T-helper 2 cell treated with Interferon-gamma antibody and Interleukin-4, amounts not matched to agents 5 μg/mL and 100 μg/mL, for 36 hours (primary cell): ENCODE data around the gene ZNF446.
A peak's percentile ranks its signal among the peaks of the same experiment; 100 is the strongest.
"Not testable (repeated sequence)": the region's sequence is repeated elsewhere in the genome, so short reads cannot be mapped to it uniquely, and the experiment has no call there.

ENCODE experiments used
- DNase-seq: peaks from one replicate; pipeline ENCODE4 v3.0.0; 2021; ENCODE audit warnings: low spot score
- H3K27ac Mint-ChIP-seq: one replicate; pipeline ENCODE4 v1.8.0; 2021; ENCODE audit warnings: mild to moderate bottlenecking, mixed read lengths
- H3K27me3 Mint-ChIP-seq: one replicate; pipeline ENCODE4 v1.8.0; 2021; ENCODE audit warnings: low read depth, mixed read lengths
- H3K36me3 Mint-ChIP-seq: one replicate; pipeline ENCODE4 v1.8.0; 2021; ENCODE audit warnings: low read depth, mixed read lengths
- H3K4me1 Mint-ChIP-seq: one replicate; pipeline ENCODE4 v1.8.0; 2021; ENCODE audit warnings: low read depth, mixed read lengths
- H3K4me3 Mint-ChIP-seq: one replicate; pipeline ENCODE4 v1.8.0; 2022; ENCODE audit warnings: mild to moderate bottlenecking, moderate library complexity, mixed read lengths
- H3K9me3 Mint-ChIP-seq: one replicate; pipeline ENCODE4 v1.8.0; 2021; ENCODE audit warnings: mixed read lengths

ZNF446 gene

GRCh38 chr19:58475714-58476497, at the start of gene ZNF446:
ZNF446 (plus strand) TSS chr19:58476352; CDS start chr19:58477219, 867 bp downstream.
- Mint-ChIP-seq H3K9me3 (no peaks in the 10 kb centered on the region), H3K4me1 (peaks cover 12% of the 10 kb centered on the region), H3K27me3 (no peaks in the 10 kb centered on the region), H3K27ac (peak within 1 kb of the TSS; percentile 99), H3K36me3 (peaks cover 9% of the 10 kb centered on the region), H3K4me3 (peak within 1 kb of the TSS; percentile 88)
- DNase-seq: peak; percentile 98

DNA sequence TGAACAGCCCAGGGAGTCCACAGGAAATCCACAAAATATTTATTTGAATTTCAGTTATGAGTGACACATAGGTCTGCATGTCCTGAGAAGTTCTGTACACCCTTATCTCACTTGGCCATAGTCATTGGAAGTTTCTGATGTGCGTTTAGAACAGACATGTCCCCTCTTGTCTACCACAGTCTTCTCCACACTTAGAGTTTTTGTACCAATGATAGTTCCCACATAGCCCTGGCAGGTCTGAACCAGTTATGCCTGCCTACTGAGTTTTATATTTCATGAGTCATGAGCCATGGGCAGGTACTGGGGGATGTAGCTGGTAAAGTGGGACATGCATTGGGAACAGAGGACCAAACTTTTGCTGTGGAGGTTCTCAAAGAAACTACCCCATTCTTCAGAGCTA, 47.5 kb upstream of the ZNF446 start:
- Mint-ChIP-seq H3K9me3 (peaks cover 81% of the 10 kb centered on the region), H3K27me3 (no peaks in the 10 kb centered on the region), H3K4me3 (no peak overlapping the region), H3K4me1 (no peaks in the 10 kb centered on the region), H3K27ac (no peak overlapping the region), H3K36me3 (peaks cover 19% of the 10 kb centered on the region)
- no peak for DNase-seq

GRCh38 chr19:58429745-58430144, 46.4 kb upstream of the ZNF446 start:
- Mint-ChIP-seq H3K27me3 (no peaks in the 10 kb centered on the region), H3K36me3 (peaks cover 28% of the 10 kb centered on the region), H3K4me1 (no peaks in the 10 kb centered on the region), H3K27ac (no peak overlapping the region), H3K4me3 (no peak overlapping the region), H3K9me3 (peaks cover 83% of the 10 kb centered on the region)
- DNase-seq: no peak

DNA sequence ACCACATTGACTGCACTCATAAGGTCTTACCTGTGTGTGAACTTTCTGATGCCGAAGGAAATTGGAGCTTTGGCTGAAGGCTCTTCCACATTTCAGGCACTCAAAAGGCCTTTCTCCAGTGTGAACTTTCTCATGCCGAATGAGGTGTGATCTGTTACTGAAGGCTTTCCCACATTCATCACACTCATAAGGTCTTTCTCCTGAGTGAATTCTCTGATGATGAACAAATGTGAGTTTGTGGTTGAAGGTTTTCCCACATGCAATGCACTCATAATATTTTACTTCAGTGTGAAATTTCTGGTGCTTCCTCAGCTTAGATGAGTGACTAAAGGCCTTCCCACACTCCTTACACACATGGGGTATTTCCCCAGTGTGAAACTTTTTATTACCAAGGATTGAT, 41.9 kb upstream of the ZNF446 start:
- peaks cover 3% of the 10 kb centered on the region for H3K4me1 Mint-ChIP-seq
- no peaks in the 10 kb centered on the region for H3K27me3 Mint-ChIP-seq
- H3K4me3 Mint-ChIP-seq: no peak overlapping the region
- no peak overlapping the region for H3K27ac Mint-ChIP-seq
- peaks cover 64% of the 10 kb centered on the region for H3K36me3 Mint-ChIP-seq
- H3K9me3 Mint-ChIP-seq: peaks cover 84% of the 10 kb centered on the region
- DNase-seq: no peak

DNA sequence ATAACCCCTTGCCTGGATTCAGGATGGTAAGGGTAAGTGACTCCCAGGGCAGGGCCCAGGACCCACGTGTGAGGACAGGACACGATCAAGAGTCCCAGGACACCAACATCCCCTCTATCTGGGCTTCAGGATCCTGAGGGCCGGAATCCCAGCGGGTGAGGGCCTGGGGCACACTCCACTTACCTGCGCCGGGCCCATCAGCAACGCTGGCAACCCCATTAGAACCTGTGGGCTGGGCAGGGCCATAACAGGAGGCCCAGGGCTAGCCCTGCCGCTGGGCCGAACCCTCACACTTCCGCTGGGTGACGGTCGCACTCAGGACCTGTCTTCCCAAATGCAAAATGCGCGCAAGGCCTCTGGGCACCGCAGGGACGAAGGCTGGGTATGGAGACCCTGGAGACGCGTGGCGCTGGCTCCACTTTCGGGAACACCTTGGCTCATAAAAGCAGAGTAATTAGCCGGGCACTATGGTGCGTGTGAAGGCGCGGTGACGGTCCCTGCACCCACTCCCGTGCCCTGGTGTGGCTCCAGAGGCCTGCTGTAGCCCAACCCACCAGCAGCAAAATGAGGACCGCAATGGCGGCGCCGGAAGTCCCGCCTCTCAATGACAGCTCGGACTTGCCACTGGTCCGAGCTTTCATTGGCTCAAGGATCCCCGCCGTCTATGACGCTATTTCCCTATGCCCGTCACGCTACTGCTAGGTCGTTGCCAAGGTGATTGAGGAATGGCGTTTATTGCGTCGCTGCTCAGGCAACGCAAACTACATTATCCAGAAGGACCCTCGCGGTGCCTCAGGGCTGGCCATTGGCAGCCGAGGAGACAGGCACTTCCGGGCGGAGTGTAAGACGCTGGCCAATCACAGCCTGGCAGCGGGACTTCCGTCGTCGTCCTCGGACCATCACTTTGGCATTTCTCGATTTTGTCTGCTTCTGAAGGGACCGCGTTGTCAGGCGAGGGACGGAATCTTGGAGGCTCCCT, 36.3 kb upstream of the ZNF446 start, which contains the start of gene ZNF132:
ZNF132 (minus strand) TSS at position 578 of the 979 bp plus-strand sequence; CDS start at position 246, 332 bp downstream.
- peak; percentile 95 for DNase-seq
- H3K36me3 Mint-ChIP-seq: peaks cover 44% of the 10 kb centered on the region
- H3K27ac Mint-ChIP-seq: peak within 1 kb of the TSS; percentile 96
- peaks cover 13% of the 10 kb centered on the region for H3K4me1 Mint-ChIP-seq
- no peaks in the 10 kb centered on the region for H3K27me3 Mint-ChIP-seq
- peaks cover 67% of the 10 kb centered on the region for H3K9me3 Mint-ChIP-seq
- H3K4me3 Mint-ChIP-seq: peak within 1 kb of the TSS; percentile 95

DNA sequence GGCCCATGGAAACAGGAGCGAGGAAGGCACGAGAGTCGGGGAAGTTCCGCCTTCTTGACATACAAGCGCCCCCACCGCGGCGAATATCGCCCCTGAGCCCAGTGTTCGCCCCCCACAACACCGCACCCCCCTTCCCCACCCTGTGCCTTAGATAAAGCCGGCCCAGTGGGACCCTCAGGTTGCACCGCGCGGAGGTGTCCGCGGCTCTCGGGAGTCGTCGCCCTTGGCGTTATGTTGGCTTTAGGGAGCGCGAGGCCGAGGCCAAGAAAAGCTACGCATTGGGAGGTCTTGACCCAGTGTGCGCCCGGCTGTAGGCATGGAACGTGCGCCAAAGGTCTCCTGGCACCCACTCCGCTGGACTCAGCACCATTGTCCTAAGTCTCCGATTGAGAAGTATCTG, 35.6 kb upstream of the ZNF446 start:
- peaks cover 13% of the 10 kb centered on the region for H3K4me1 Mint-ChIP-seq
- no peak for DNase-seq
- peak overlapping the region; percentile 95 for H3K4me3 Mint-ChIP-seq
- no peaks in the 10 kb centered on the region for H3K27me3 Mint-ChIP-seq
- H3K27ac Mint-ChIP-seq: peak overlapping the region; percentile 96
- H3K36me3 Mint-ChIP-seq: peaks cover 38% of the 10 kb centered on the region
- H3K9me3 Mint-ChIP-seq: peaks cover 60% of the 10 kb centered on the region

DNA sequence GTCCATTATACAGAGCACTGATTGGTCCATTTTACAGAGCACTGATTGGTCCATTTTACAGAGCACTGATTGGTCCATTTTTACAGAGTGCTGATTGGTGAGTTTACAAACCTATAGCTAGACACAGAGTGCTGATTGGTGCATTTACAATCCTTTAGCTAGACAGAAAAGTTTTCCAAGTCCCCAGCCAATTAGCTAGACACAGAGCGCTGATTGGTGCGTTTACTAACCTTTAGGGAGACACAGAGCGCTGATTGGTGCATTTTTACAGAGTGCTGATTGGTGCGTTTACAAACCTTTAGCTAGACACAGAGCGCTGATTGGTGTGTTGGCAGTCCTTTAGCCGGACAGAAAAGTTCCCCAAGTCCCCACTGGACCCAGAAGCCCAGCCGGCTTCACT, 33.2 kb upstream of the ZNF446 start:
- H3K27me3 Mint-ChIP-seq, DNase-seq, H3K4me3 Mint-ChIP-seq, H3K27ac Mint-ChIP-seq: not testable (repeated sequence)
- H3K4me1 Mint-ChIP-seq: peaks cover 13% of the 10 kb centered on the region
- H3K36me3 Mint-ChIP-seq: peaks cover 14% of the 10 kb centered on the region
- peaks cover 45% of the 10 kb centered on the region for H3K9me3 Mint-ChIP-seq

DNA sequence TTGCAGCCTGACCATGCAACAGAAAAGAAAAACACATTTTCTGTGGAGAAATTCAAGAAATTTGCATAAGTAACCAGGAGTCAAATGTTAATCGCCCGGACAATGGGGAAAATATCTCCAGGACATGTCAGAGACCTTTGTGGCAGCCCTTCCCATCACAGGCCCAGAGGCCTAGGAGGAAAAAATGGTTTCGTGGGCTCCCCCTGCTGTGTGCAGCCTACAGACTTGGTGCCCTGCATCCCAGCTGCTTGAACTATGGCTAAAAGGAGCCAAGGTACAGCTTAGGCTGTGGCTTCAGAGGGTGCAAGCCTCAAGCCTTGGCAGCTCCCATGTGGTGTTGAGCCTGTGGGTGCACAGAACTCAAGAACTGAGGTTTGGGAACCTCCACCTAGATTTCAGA, 27.3 kb upstream of the ZNF446 start:
- peaks cover 15% of the 10 kb centered on the region for H3K4me1 Mint-ChIP-seq
- not testable (repeated sequence) for H3K27ac Mint-ChIP-seq, H3K4me3 Mint-ChIP-seq, DNase-seq, H3K36me3 Mint-ChIP-seq, H3K27me3 Mint-ChIP-seq
- peaks cover 21% of the 10 kb centered on the region for H3K9me3 Mint-ChIP-seq

DNA sequence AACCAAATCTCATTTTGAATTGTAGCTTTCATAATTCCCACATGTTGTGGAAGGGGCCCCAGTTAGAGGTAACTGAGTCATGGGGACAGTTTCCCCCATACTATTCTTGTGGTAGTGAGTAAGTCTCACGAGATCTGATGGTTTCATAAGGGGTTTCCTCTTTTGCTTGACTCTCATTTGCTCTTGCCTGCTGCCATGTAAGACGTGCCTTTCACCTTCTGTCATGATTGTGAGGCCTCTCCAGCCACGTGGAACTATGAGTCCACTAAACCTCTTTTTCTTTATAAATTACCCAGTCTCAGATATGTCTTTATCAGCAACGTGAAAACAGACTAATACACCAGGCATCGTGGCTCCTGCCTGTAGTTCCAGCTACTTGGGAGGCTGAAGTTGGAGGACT, 26.2 kb upstream of the ZNF446 start:
- DNase-seq, H3K4me3 Mint-ChIP-seq, H3K36me3 Mint-ChIP-seq, H3K27me3 Mint-ChIP-seq, H3K27ac Mint-ChIP-seq: not testable (repeated sequence)
- Mint-ChIP-seq H3K9me3 (peaks cover 13% of the 10 kb centered on the region), H3K4me1 (peaks cover 15% of the 10 kb centered on the region)

GRCh38 chr19:58450856-58451357, 25.2 kb upstream of the ZNF446 start:
- no peak overlapping the region for H3K27ac Mint-ChIP-seq
- H3K9me3 Mint-ChIP-seq: peaks cover 13% of the 10 kb centered on the region
- H3K36me3 Mint-ChIP-seq: peaks cover 7% of the 10 kb centered on the region
- peaks cover 5% of the 10 kb centered on the region for H3K27me3 Mint-ChIP-seq
- peak overlapping the region; percentile 87 for H3K4me3 Mint-ChIP-seq
- H3K4me1 Mint-ChIP-seq: peaks cover 15% of the 10 kb centered on the region
- DNase-seq: peak; percentile 16

- Mint-ChIP-seq H3K9me3 (peaks cover 13% of the 10 kb centered on the region), H3K27me3 (peaks cover 5% of the 10 kb centered on the region), H3K4me1 (peaks cover 15% of the 10 kb centered on the region), H3K27ac (peak within 1 kb of the TSS; percentile 45), H3K4me3 (peak within 1 kb of the TSS; percentile 87), H3K36me3 (peaks cover 10% of the 10 kb centered on the region)
- peak; percentile 96 for DNase-seq
These were observed 24.6 kb upstream of the ZNF446 start, which contains the start of gene ZNF324B for GRCh38 chr19:58451358-58452101. ZNF324B (plus strand) TSS chr19:58451622; CDS start chr19:58453702, 2,080 bp downstream.

GRCh38 chr19:58453743-58454142, 22.4 kb upstream of the ZNF446 start:
- H3K36me3 Mint-ChIP-seq: peaks cover 22% of the 10 kb centered on the region
- H3K27me3 Mint-ChIP-seq: peaks cover 2% of the 10 kb centered on the region
- H3K27ac Mint-ChIP-seq: no peak overlapping the region
- peaks cover 5% of the 10 kb centered on the region for H3K9me3 Mint-ChIP-seq
- no peak overlapping the region for H3K4me3 Mint-ChIP-seq
- DNase-seq: no peak
- peaks cover 15% of the 10 kb centered on the region for H3K4me1 Mint-ChIP-seq

GRCh38 chr19:58455306-58455705, 20.8 kb upstream of the ZNF446 start:
- Mint-ChIP-seq H3K4me3 (no peak overlapping the region), H3K27me3 (peaks cover 2% of the 10 kb centered on the region), H3K9me3 (no peaks in the 10 kb centered on the region), H3K27ac (no peak overlapping the region), H3K4me1 (peaks cover 15% of the 10 kb centered on the region), H3K36me3 (peaks cover 25% of the 10 kb centered on the region)
- DNase-seq: no peak
